GM21360 (cell line): Measurements from ENCODE around the gene OR1L6.

Experiments
- ATAC-seq: cut with Tn5 transposase; IDR thresholded peaks from one replicate; pipeline ENCODE4 v1.9.1; 2021; ENCODE audit warnings: mild to moderate bottlenecking, moderate library complexity; ENCODE audit not compliant: unreplicated experiment

Gene OR1L6

GRCh38 chr9:122742003-122742402, at the start of gene OR1L6:
Gene OR1L6 (plus strand): TSS chr9:122742303. CDS start chr9:122749848, 7,545 bp downstream.
- no peak for ATAC-seq

GRCh38 chr9:122695696-122696095, 46.4 kb upstream of the OR1L6 start:
- no peak for ATAC-seq

- ATAC-seq, result no peak
Observed at GRCh38 chr9:122718038-122718437, 24.1 kb upstream of the OR1L6 start.

GRCh38 chr9:122719218-122719617, 22.9 kb upstream of the OR1L6 start:
- no peak for ATAC-seq

- ATAC-seq, result no peak
Observed at GRCh38 chr9:122723690-122724089, 18.4 kb upstream of the OR1L6 start, which contains the start of gene OR1L4. Gene OR1L4 (plus strand): TSS chr9:122723990. CDS start chr9:122723990, 0 bp downstream.

GRCh38 chr9:122754825-122755224, 12.7 kb downstream of the OR1L6 start:
- no peak for ATAC-seq

- no peak for ATAC-seq
Observed at GRCh38 chr9:122767817-122768216, 25.7 kb downstream of the OR1L6 start.

GRCh38 chr9:122777052-122777451, 34.9 kb downstream of the OR1L6 start:
- no peak for ATAC-seq

- ATAC-seq, result no peak
Observed at GRCh38 chr9:122777935-122778627, 36.0 kb downstream of the OR1L6 start.

- ATAC-seq, result no peak
Observed at GRCh38 chr9:122779181-122779580, 37.1 kb downstream of the OR1L6 start.

- ATAC-seq, result no peak
Observed at GRCh38 chr9:122780026-122780425, 37.9 kb downstream of the OR1L6 start.

- no peak for ATAC-seq
Observed at GRCh38 chr9:122781671-122782070, 39.6 kb downstream of the OR1L6 start.

GRCh38 chr9:122785269-122785668, 43.2 kb downstream of the OR1L6 start:
- ATAC-seq, result no peak

- ATAC-seq, result no peak
Observed at GRCh38 chr9:122786338-122786737, 44.2 kb downstream of the OR1L6 start.

- ATAC-seq, result no peak
Observed at GRCh38 chr9:122788831-122789230, 46.7 kb downstream of the OR1L6 start, which contains the start of gene OR5C1. Gene OR5C1 (plus strand): TSS chr9:122788933. CDS start chr9:122788933, 0 bp downstream.

GRCh38 chr9:122789256-122790046, 47.3 kb downstream of the OR1L6 start:
- ATAC-seq, result no peak

GRCh38 chr9:122791872-122792669, 50.0 kb downstream of the OR1L6 start:
- no peak for ATAC-seq

- ATAC-seq, result no peak
Observed at GRCh38 chr9:122797316-122798063, 55.4 kb downstream of the OR1L6 start.
